ENCODE measurements around the gene TMEM37. TPM values are rescaled to one million over a fixed set of nuclear protein-coding genes. Genes with fewer than 3 reads are reported as not detected.

Gene TMEM37
- total RNA-seq, 4 donors from 2014 or later = 1.7 to 2.8 (median 2.2) TPM

- TF ChIP-seq, protein P1, sequence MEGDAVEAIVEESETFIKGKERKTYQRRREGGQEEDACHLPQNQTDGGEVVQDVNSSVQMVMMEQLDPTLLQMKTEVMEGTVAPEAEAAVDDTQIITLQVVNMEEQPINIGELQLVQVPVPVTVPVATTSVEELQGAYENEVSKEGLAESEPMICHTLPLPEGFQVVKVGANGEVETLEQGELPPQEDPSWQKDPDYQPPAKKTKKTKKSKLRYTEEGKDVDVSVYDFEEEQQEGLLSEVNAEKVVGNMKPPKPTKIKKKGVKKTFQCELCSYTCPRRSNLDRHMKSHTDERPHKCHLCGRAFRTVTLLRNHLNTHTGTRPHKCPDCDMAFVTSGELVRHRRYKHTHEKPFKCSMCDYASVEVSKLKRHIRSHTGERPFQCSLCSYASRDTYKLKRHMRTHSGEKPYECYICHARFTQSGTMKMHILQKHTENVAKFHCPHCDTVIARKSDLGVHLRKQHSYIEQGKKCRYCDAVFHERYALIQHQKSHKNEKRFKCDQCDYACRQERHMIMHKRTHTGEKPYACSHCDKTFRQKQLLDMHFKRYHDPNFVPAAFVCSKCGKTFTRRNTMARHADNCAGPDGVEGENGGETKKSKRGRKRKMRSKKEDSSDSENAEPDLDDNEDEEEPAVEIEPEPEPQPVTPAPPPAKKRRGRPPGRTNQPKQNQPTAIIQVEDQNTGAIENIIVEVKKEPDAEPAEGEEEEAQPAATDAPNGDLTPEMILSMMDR (IDR thresholded peaks at IDR 0.05) = no peak
- TF ChIP-seq POLR2A (IDR thresholded peaks at IDR 0.05; ENCODE audit: low read depth) = no peak
- no peak for TF ChIP-seq EP300 (IDR thresholded peaks at IDR 0.05)
- no peak for TF ChIP-seq POLR2AphosphoS5 (IDR thresholded peaks at IDR 0.05)
- H3K4me3 ChIP-seq = no peak overlapping the region
- H3K4me1 ChIP-seq = no peaks in the 10 kb centered on the region
- peaks cover 0 to 11% (median 4%) of the 10 kb centered on the region in 4 donors for H3K9me3 ChIP-seq
- DNase-seq (ENCODE audit: extremely low spot score) = no peak
- no peak overlapping the region for H3K27ac ChIP-seq (replicated peaks in 1 of 4)
- H3K36me3 ChIP-seq = no peaks in the 10 kb centered on the region
- intact Hi-C loops (cut with DNase I) = no loop called here
- 94% methylated on average over 6 of the region's 6 CpGs for WGBS
- no peaks in the 10 kb centered on the region for H3K27me3 ChIP-seq
Measured at GRCh38 chr2:119417908-119418307, 13.7 kb upstream of the TMEM37 start.

DNA sequence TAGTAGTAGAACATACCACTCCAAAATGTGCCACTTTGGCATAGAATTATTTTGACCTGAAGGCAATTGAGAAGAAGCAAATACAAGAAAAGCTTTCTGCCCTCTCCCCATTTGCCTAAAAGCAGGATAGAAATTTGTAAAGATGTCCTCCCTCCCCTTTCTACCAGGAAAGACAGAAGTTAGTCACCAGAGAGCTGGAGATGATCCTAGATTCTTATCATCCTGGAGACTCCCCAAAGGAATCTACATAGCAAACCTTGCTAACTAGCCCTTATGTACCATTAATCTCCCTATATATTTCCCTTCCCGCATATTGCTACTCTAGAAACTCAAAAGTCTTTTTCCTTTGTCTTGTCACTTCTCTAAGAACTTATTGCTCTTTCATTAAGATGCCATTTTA lies 12.6 kb upstream of the TMEM37 start:
- no peak for DNase-seq (ENCODE audit: extremely low spot score)
- intact Hi-C loops (cut with DNase I) = no loop called here
- 87% methylated on average over 1 of the region's 1 CpG for WGBS
- peaks cover 0 to 10% (median 4%) of the 10 kb centered on the region in 4 donors for H3K9me3 ChIP-seq
- no peaks in the 10 kb centered on the region for H3K4me1 ChIP-seq
- H3K4me3 ChIP-seq = no peak overlapping the region
- no peaks in the 10 kb centered on the region for H3K27me3 ChIP-seq
- H3K27ac ChIP-seq (replicated peaks in 1 of 4) = no peak overlapping the region
- TF ChIP-seq, protein P1 (IDR thresholded peaks at IDR 0.05) = no peak
- TF ChIP-seq EP300 (IDR thresholded peaks at IDR 0.05) (no peak), POLR2A (IDR thresholded peaks at IDR 0.05; ENCODE audit: low read depth) (no peak), POLR2AphosphoS5 (IDR thresholded peaks at IDR 0.05) (no peak)
- H3K36me3 ChIP-seq = no peaks in the 10 kb centered on the region

GRCh38 chr2:119419803-119420508 lies 11.7 kb upstream of the TMEM37 start:
- intact Hi-C loops (cut with DNase I) = no loop called here
- Histone ChIP-seq H3K4me1 (no peaks in the 10 kb centered on the region), H3K4me3 (no peak overlapping the region), H3K36me3 (no peaks in the 10 kb centered on the region), H3K27ac (replicated peaks in 1 of 4) (no peak overlapping the region), H3K27me3 (no peaks in the 10 kb centered on the region), H3K9me3 (peaks cover 0 to 1% (median under 1%) of the 10 kb centered on the region in 4 donors)
- WGBS = 59% methylated on average over 1 of the region's 1 CpG
- no peak for TF ChIP-seq POLR2A (IDR thresholded peaks at IDR 0.05; ENCODE audit: low read depth)
- no peak for TF ChIP-seq EP300 (IDR thresholded peaks at IDR 0.05)
- no peak for TF ChIP-seq POLR2AphosphoS5 (IDR thresholded peaks at IDR 0.05)
- TF ChIP-seq, protein P1 (IDR thresholded peaks at IDR 0.05) = no peak
- DNase-seq (ENCODE audit: extremely low spot score) = no peak

DNA sequence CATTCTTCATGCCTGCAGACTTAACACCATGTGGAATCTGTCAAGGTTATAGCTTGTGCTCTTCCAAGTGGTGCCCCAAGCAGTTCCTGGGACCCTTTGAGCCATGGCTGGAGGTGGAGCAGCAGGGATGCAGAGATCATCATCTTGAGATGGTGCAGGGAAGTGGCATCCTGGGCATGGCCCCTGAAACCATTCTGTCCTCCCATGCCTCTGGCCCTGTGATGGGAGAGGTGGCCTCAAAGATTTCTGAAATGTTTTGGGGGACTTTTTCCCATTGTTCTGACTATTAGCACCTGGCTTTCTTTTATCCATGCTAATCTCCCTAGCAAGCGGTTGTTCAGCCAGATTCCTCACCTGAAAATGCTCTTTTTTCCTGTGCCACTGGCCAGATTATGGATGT lies 10.3 kb upstream of the TMEM37 start:
- Histone ChIP-seq H3K27me3 (no peaks in the 10 kb centered on the region), H3K9me3 (no peaks in the 10 kb centered on the region), H3K4me1 (peaks cover 0 to 6% (median 0%) of the 10 kb centered on the region in 4 donors), H3K36me3 (no peaks in the 10 kb centered on the region), H3K27ac (replicated peaks in 1 of 4) (no peak overlapping the region), H3K4me3 (no peak overlapping the region)
- intact Hi-C loops (cut with DNase I) = no loop called here
- 97% methylated on average over 1 of the region's 1 CpG for WGBS
- TF ChIP-seq POLR2A (IDR thresholded peaks at IDR 0.05; ENCODE audit: low read depth) (no peak), POLR2AphosphoS5 (IDR thresholded peaks at IDR 0.05) (no peak), EP300 (IDR thresholded peaks at IDR 0.05) (no peak)
- TF ChIP-seq, protein P1 (IDR thresholded peaks at IDR 0.05) = no peak
- no peak for DNase-seq (ENCODE audit: extremely low spot score)

GRCh38 chr2:119421741-119422140 lies 9.9 kb upstream of the TMEM37 start:
- no peaks in the 10 kb centered on the region for H3K9me3 ChIP-seq
- H3K27ac ChIP-seq (replicated peaks in 1 of 4) = no peak overlapping the region
- intact Hi-C loops (cut with DNase I) = no loop called here
- H3K27me3 ChIP-seq = no peaks in the 10 kb centered on the region
- no peak overlapping the region for H3K4me3 ChIP-seq
- H3K4me1 ChIP-seq = peaks cover 0 to 8% (median 2%) of the 10 kb centered on the region in 4 donors
- TF ChIP-seq POLR2AphosphoS5 (IDR thresholded peaks at IDR 0.05) = no peak
- TF ChIP-seq POLR2A (IDR thresholded peaks at IDR 0.05; ENCODE audit: low read depth) = no peak
- TF ChIP-seq EP300 (IDR thresholded peaks at IDR 0.05) = no peak
- TF ChIP-seq, protein P1 (IDR thresholded peaks at IDR 0.05) = no peak
- DNase-seq (ENCODE audit: extremely low spot score) = no peak
- H3K36me3 ChIP-seq = no peaks in the 10 kb centered on the region
